Liver (tissue), 3 donors: ENCODE data around the gene FAM216B.

Experiments used
- GABPA ChIP-seq, 2 donors: IDR thresholded peaks in 1 of 2; conservative IDR thresholded peaks in 1 of 2; 2 replicates each; pipeline ENCODE4 v1.6.1; 2016; ENCODE audit warnings: antibody characterized with exemption in 2 of 2, mild to moderate bottlenecking in 1 of 2, moderate library complexity in 1 of 2
- HNF4G ChIP-seq: IDR thresholded peaks from 2 replicates; pipeline ENCODE4 v1.6.1; 2016; ENCODE audit warnings: antibody characterized with exemption
- NR2F2 ChIP-seq: IDR thresholded peaks from 2 replicates; pipeline ENCODE4 v1.6.1; 2016; ENCODE audit warnings: antibody characterized with exemption
- RAD21 ChIP-seq, 2 donors: IDR thresholded peaks; 2 replicates each; pipeline ENCODE4 v1.6.1; 2016; ENCODE audit warnings: antibody characterized with exemption in 2 of 2, mild to moderate bottlenecking in 2 of 2
- REST ChIP-seq: IDR thresholded peaks from 2 replicates; pipeline ENCODE4 v1.6.1; 2016; ENCODE audit warnings: antibody characterized with exemption, mild to moderate bottlenecking
- RXRA ChIP-seq, 2 donors: IDR thresholded peaks; 2 replicates each; pipeline ENCODE4 v1.6.1; 2017 to 2018; ENCODE audit warnings: antibody characterized with exemption in 2 of 2, mild to moderate bottlenecking in 1 of 2
- SP1 ChIP-seq: IDR thresholded peaks from 2 replicates; pipeline ENCODE4 v1.6.1; 2018; ENCODE audit warnings: antibody characterized with exemption, mild to moderate bottlenecking
- TAF1 ChIP-seq: conservative IDR thresholded peaks from 2 replicates; pipeline ENCODE4 v1.6.1; 2016; ENCODE audit warnings: antibody characterized with exemption, mild to moderate bottlenecking
- YY1 ChIP-seq: IDR thresholded peaks from 2 replicates; pipeline ENCODE4 v1.6.1; 2016; ENCODE audit warnings: antibody characterized with exemption, mild to moderate bottlenecking
- TF ChIP-seq, protein P1 (sequence below): fragments of 150-350 bp; IDR thresholded peaks from 2 replicates; pipeline ENCODE4 v1.5.1; 2017; ENCODE audit warnings: improper control_type of control experiment, low read depth, low read length; ENCODE audit not compliant: missing input control
- TF ChIP-seq, protein P2 (sequence below): IDR thresholded peaks from 2 replicates; pipeline ENCODE4 v1.6.1; 2016; ENCODE audit warnings: antibody characterized with exemption
- TF ChIP-seq, protein P3 (sequence below): IDR thresholded peaks from 2 replicates; pipeline ENCODE4 v1.6.1; 2016; ENCODE audit warnings: antibody characterized with exemption
- donor health status: healthy.
- donor health status: healthy.

GRCh38 chr13:42754801-42755510 is 26.4 kb upstream of the FAM216B start:
- TF ChIP-seq, protein P1, sequence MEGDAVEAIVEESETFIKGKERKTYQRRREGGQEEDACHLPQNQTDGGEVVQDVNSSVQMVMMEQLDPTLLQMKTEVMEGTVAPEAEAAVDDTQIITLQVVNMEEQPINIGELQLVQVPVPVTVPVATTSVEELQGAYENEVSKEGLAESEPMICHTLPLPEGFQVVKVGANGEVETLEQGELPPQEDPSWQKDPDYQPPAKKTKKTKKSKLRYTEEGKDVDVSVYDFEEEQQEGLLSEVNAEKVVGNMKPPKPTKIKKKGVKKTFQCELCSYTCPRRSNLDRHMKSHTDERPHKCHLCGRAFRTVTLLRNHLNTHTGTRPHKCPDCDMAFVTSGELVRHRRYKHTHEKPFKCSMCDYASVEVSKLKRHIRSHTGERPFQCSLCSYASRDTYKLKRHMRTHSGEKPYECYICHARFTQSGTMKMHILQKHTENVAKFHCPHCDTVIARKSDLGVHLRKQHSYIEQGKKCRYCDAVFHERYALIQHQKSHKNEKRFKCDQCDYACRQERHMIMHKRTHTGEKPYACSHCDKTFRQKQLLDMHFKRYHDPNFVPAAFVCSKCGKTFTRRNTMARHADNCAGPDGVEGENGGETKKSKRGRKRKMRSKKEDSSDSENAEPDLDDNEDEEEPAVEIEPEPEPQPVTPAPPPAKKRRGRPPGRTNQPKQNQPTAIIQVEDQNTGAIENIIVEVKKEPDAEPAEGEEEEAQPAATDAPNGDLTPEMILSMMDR, result no peak
- TF ChIP-seq TAF1, result no peak
- TF ChIP-seq, protein P2, sequence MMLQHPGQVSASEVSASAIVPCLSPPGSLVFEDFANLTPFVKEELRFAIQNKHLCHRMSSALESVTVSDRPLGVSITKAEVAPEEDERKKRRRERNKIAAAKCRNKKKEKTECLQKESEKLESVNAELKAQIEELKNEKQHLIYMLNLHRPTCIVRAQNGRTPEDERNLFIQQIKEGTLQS, result no peak
- TF ChIP-seq SP1, result no peak
- no peak for TF ChIP-seq HNF4G
- TF ChIP-seq REST, result no peak
- TF ChIP-seq RAD21 (IDR thresholded peaks at IDR 0.05), result no peak
- TF ChIP-seq RXRA (IDR thresholded peaks at IDR 0.05), result no peak
- TF ChIP-seq NR2F2, result no peak
- TF ChIP-seq, protein P3, sequence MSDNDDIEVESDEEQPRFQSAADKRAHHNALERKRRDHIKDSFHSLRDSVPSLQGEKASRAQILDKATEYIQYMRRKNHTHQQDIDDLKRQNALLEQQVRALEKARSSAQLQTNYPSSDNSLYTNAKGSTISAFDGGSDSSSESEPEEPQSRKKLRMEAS, result no peak
- TF ChIP-seq GABPA (IDR thresholded peaks at IDR 0.05 in 1 of 2, conservative IDR thresholded peaks at IDR 0.05 in 1 of 2), result no peak
- TF ChIP-seq YY1, result no peak
